Testis (tissue), 3 donors: ENCODE measurements around the gene GJA10. TPM values are rescaled to one million over a fixed set of nuclear protein-coding genes. Genes with fewer than 3 reads are reported as not detected.
"Not testable (repeated sequence)": the region's sequence is repeated elsewhere in the genome, so short reads cannot be mapped to it uniquely, and the experiment has no call there.

Source experiments
- DNase-seq: peaks from one replicate; pipeline ENCODE4 v3.0.0-alpha.2; 2019
- H3K27ac ChIP-seq, 2 donors: fragments of 200-600 bp; sonication (generic); one replicate each; pipeline ENCODE4 v1.5.1; 2019
- H3K27me3 ChIP-seq: fragments of 200-600 bp; sonication (generic); one replicate; pipeline ENCODE4 v1.5.1; 2019
- H3K36me3 ChIP-seq: fragments of 200-600 bp; sonication (generic); one replicate; pipeline ENCODE4 v1.5.1; 2017; ENCODE audit warnings: low read depth; ENCODE audit errors: missing control alignments
- H3K4me1 ChIP-seq: fragments of 200-600 bp; sonication (generic); one replicate; pipeline ENCODE4 v1.5.1; 2019
- H3K4me3 ChIP-seq, 2 donors: fragments of 200-600 bp; sonication (generic); one replicate each; pipeline ENCODE4 v1.5.1; 2017 to 2019
- H3K9me3 ChIP-seq: fragments of 200-600 bp; sonication (generic); one replicate; pipeline ENCODE4 v1.5.1; 2017
- POLR2A ChIP-seq: fragments of 450-650 bp; IDR thresholded peaks from one replicate; pipeline ENCODE4 v1.6.1; 2017; ENCODE audit warnings: antibody characterized with exemption, mild to moderate bottlenecking, moderate library complexity
- WGBS, 2 donors: methylation state at CpG; one replicate each; pipeline ENCODE4 v1.1.5; 2018; 5-methylcytosine and 5-hydroxymethylcytosine counted together
- intact Hi-C: fragments of 100-400 bp; cut with DNase I; formaldehyde crosslinking; loops from one replicate; pipeline ENCODE4 v1.15.1; 2023; ENCODE audit warnings: low total_unique reads
- polyA plus RNA-seq: library from polyadenylated mRNA; stranded (reverse); fragments of 350-450 nt; fragmentation: Illumina TruSeq; extraction: RNeasy Lipid Tissue Mini Kit (QIAGEN cat#74804); gene quantifications from one replicate; pipeline ENCODE4 v1.2.3, GENCODE V29; 2014; ENCODE audit warnings: low read depth, low replicate concordance; ENCODE audit not compliant: insufficient read depth
- total RNA-seq, 2 donors: library from RNA; depleted of rRNA; stranded (reverse); fragments of >200 nt; gene quantifications; one replicate each; pipeline ENCODE4 v1.2.3, GENCODE V29; 2016
- TF ChIP-seq, protein P1 (sequence below), 3 experiments: fragments of 450-650 bp in 2 of 3; fragments of 200-600 bp in 1 of 3; sonication (generic) in 1 of 3; IDR thresholded peaks; one replicate each; pipeline ENCODE4 v1.5.1; 2016 to 2019; ENCODE audit warnings: antibody characterized with exemption in 3 of 3, mild to moderate bottlenecking in 2 of 3, moderate library complexity in 1 of 3

The GJA10 gene
- total and polyA plus RNA-seq, 3 donors from 2014 or later: 0.19 TPM; not detected in 2

DNA sequence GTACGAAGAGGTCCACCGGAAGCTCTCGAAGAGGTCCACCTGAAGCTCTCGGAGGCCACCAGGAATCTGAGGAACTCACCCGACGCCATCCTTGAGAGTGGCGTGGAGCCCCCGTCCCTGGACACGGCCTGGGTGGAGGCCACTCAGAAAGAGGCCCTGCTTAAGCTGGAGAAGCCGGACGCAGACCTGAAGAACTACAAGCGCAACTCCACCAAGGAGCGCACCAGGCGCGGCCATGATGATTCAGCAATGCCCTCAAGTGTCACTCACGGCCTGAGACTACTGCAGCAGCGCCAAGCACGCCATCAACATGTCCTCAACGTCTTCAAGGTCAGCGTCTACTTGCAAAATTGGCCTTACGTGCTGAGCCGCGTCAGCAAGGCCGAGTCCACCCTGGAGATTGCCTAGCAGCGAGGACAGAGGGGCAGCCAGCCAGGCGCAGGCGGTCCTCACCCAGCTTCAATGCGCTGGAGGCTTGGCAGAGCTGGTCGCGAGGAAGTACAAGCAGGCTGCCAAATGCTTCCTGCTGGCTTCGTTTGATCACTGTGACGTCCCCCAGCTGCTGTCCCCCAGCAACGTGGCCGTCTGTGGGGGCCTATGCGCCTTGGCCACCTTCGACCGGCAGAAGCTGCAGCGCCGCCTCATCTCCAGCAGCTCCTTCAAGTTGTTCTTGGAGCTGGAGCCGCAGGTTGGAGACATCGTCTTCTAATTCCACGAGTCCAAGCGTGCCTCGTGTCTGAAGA lies 7.7 kb upstream of the GJA10 start:
- intact Hi-C loops: no loop called here
- Histone ChIP-seq H3K27ac (no peak overlapping the region), H3K4me1 (no peaks in the 10 kb centered on the region), H3K27me3 (no peaks in the 10 kb centered on the region), H3K36me3 (no peaks in the 10 kb centered on the region), H3K9me3 (no peaks in the 10 kb centered on the region), H3K4me3 (no peak overlapping the region)
- TF ChIP-seq POLR2A: no peak
- TF ChIP-seq, protein P1, sequence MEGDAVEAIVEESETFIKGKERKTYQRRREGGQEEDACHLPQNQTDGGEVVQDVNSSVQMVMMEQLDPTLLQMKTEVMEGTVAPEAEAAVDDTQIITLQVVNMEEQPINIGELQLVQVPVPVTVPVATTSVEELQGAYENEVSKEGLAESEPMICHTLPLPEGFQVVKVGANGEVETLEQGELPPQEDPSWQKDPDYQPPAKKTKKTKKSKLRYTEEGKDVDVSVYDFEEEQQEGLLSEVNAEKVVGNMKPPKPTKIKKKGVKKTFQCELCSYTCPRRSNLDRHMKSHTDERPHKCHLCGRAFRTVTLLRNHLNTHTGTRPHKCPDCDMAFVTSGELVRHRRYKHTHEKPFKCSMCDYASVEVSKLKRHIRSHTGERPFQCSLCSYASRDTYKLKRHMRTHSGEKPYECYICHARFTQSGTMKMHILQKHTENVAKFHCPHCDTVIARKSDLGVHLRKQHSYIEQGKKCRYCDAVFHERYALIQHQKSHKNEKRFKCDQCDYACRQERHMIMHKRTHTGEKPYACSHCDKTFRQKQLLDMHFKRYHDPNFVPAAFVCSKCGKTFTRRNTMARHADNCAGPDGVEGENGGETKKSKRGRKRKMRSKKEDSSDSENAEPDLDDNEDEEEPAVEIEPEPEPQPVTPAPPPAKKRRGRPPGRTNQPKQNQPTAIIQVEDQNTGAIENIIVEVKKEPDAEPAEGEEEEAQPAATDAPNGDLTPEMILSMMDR (IDR thresholded peaks at IDR 0.05): no peak
- no peak for DNase-seq
- WGBS, 2 donors: 63 to 76% methylated on average over 29 to 44 of the region's 44 CpGs

DNA sequence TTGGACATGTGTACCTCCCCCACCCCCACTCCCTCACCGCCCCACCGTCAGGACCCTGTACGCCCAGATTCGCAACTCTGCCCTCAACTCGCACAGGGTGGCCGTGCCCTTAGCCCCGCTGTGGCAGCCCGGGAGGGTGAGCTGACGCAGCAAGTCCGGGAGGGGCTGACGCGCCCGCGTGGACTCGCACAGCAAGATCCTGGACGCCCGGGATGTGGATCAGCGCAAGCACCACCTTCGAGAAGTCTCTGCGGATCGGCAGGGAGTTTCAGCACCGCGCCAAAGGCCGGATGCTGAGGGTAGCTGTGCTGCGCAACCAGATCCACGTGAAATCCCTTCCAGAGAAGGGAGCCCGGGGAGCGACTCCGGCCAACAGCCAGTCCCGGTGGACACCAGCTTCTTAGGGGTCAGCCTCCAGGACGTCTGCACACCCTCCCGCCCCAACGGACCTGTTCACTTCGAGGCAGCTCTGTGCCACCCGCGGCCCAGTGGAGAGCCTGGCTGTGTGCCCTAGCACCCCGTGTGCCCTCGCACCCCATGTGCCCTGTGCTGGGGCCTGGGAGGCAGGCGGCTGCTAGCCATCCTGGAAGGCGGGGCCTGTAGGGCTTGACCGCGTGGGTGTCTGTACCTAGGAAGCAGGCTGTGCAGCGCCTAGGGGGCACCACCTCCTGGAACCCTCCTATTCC lies 6.7 kb upstream of the GJA10 start:
- H3K27ac ChIP-seq: no peak overlapping the region
- no peaks in the 10 kb centered on the region for H3K27me3 ChIP-seq
- no peaks in the 10 kb centered on the region for H3K36me3 ChIP-seq
- peak overlapping the region in 1 of 2 donors; percentile 12 for H3K4me3 ChIP-seq
- TF ChIP-seq, protein P1 (IDR thresholded peaks at IDR 0.05): no peak
- TF ChIP-seq POLR2A: no peak
- intact Hi-C loops: no loop called here
- 13 to 24% methylated on average over 9 to 41 of the region's 43 CpGs for WGBS, 2 donors
- H3K4me1 ChIP-seq: no peaks in the 10 kb centered on the region
- DNase-seq: no peak
- no peaks in the 10 kb centered on the region for H3K9me3 ChIP-seq

DNA sequence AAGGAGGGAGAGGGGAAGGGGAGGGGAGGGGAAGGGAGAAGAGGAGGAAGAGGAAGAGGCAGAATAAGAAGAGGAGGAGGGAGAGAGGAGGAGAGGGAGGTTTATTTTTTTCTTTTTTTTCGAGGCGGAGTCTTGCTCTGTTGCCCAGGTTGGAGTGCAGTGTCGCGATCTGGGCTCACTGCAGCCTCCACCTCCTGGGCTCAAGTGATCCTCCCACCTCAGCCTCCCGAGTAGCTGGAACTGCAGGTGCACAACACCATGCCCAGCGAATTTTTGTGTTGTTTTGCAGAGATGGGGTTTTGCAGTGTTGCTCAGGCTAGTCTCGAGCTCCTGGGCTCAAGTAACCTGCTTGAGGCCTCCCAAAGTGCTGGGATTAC lies 6.1 kb upstream of the GJA10 start:
- TF ChIP-seq, protein P1 (IDR thresholded peaks at IDR 0.05): no peak
- no peak for TF ChIP-seq POLR2A
- WGBS, 2 donors: 53 to 61% methylated on average over 7 of the region's 7 CpGs
- Histone ChIP-seq H3K27me3 (no peaks in the 10 kb centered on the region), H3K27ac (no peak overlapping the region), H3K36me3 (no peaks in the 10 kb centered on the region), H3K4me1 (no peaks in the 10 kb centered on the region), H3K4me3 (no peak overlapping the region), H3K9me3 (no peaks in the 10 kb centered on the region)
- intact Hi-C loops: no loop called here
- no peak for DNase-seq

DNA sequence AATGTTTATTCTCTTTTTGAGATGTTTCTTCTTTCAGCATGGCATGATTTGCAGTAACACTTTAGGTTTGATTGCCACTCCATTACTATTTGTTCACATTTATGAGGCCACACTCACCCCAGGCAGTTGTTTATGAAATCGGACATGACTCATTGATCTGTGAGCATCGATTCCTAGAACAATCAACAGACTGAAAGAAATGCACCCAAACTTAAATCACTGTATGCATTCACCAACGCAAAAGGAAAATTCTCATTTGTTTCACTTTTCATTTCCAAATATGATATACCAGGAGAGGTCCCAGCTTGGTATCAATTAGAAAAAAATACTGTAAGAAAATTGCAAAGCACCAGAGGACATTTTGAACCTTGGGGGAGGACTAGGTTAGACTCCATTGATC lies 5.4 kb upstream of the GJA10 start:
- H3K36me3 ChIP-seq: no peaks in the 10 kb centered on the region
- WGBS, 2 donors: 62 to 72% methylated on average over 3 of the region's 3 CpGs
- no peak for TF ChIP-seq POLR2A
- TF ChIP-seq, protein P1 (IDR thresholded peaks at IDR 0.05): no peak
- H3K27me3 ChIP-seq: no peaks in the 10 kb centered on the region
- H3K9me3 ChIP-seq: no peaks in the 10 kb centered on the region
- H3K4me3 ChIP-seq: no peak overlapping the region
- no peaks in the 10 kb centered on the region for H3K4me1 ChIP-seq
- H3K27ac ChIP-seq: no peak overlapping the region
- intact Hi-C loops: no loop called here
- DNase-seq: no peak

DNA sequence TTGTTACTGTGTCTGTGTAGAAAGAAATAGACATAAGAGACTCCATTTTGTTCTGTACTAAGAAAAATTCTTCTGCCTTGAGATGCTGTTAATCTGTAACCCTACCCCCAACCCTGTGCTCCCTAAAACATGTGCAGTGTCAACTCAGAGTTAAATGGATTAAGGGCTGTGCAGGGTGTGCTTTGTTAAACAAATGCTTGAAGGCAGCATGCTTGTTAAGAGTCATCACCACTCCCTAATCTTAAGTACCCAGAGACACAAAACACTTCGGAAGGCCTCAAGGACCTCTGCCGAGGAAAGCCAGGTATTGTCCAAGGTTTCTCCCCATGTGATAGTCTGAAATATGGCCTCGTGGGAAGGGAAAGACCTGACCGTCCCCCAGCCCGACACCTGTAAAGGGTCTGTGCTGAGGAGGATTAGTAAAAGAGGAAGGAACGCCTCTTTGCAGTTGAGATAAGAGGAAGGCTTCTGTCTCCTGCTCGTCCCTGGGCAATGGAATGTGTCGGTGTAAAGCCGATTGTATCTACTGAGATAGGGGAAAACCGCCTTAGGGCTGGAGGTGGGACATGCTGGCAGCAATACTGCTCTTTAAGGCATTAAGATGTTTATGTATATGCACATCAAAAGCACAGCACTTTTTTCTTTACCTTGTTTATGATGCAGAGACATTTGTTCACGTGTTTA lies 3.3 kb upstream of the GJA10 start:
- intact Hi-C loops, H3K4me1 ChIP-seq, H3K27ac ChIP-seq, H3K9me3 ChIP-seq, H3K36me3 ChIP-seq, H3K4me3 ChIP-seq, DNase-seq, H3K27me3 ChIP-seq: not testable (repeated sequence)
- whole genome bisulfite sequencing, 2 donors: 21 to 32% methylated on average over 11 of the region's 11 CpGs

DNA sequence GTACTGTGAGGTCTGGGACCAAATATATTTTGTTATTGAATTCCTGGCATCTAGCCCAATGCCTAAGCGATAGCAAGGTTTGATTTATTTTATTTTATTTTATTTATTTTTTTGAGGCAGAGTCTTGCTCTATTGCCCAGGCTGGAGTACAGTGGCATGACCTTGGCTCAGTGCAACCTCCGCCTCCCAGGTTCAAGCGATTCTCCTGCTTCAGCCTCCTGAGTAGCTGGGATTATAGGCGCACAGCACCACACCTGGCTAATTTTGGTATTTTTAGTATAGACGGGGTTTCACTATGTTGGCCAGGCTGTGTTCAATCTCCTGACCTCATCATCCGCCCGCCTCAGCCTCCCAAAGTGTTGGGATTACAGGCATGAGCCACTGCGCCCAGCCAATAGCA lies 1.7 kb upstream of the GJA10 start:
- H3K36me3 ChIP-seq, H3K4me1 ChIP-seq, H3K27ac ChIP-seq, DNase-seq, intact Hi-C loops, H3K9me3 ChIP-seq, H3K4me3 ChIP-seq, H3K27me3 ChIP-seq: not testable (repeated sequence)
- 86 to 91% methylated on average over 8 of the region's 8 CpGs for WGBS, 2 donors
